ENCODE data around the gene C14orf180. TPM values are rescaled to one million over a fixed set of nuclear protein-coding genes. Genes with fewer than 3 reads are reported as not detected.

C14orf180 gene
- total and polyA plus RNA-seq, 10 of the 15 experiments (the other 5 are each of a cell fraction or from before 2014, with no cell fraction given), result not detected

DNA sequence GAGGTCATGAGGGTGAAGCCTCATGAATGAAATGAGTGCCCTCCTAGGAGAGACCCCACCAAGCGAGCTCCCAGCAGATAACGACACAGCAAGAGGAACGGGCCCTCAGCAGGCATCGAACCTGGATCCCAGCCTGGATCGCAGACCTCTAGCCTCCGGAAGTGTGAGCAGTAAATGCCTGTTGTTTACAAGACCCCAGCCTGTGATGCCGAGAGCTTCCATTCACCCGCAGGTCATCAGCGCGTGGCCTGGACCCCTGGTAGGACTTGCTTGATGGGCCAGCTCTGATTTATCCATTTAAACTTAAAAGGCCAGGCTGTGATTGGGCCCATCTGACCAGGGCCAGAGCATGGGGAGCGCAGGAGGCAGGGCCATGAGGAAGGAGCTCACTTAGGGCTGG lies 18.0 kb downstream of the C14orf180 start:
- Histone ChIP-seq H4K20me1 (ENCODE audit: control insufficient read depth, insufficient read depth) (no peaks in the 10 kb centered on the region), H3K9ac (ENCODE audit: control insufficient read depth, insufficient read depth, low read length) (no peak overlapping the region), H3K27ac (ENCODE audit: control insufficient read depth, insufficient read depth) (no peak overlapping the region), H2AFZ (ENCODE audit: control insufficient read depth, low read depth, low read length) (no peak overlapping the region), H3K4me3 (no peak overlapping the region), H3K36me3 (ENCODE audit: control insufficient read depth in 2 of 2, insufficient read depth in 2 of 2, low read length in 1 of 2) (no peaks in the 10 kb centered on the region), H3K9me3 (replicated peaks; ENCODE audit: control insufficient read depth, insufficient read depth, low read length) (no peaks in the 10 kb centered on the region), H3K79me2 (ENCODE audit: control insufficient read depth, insufficient read depth, low read length) (no peaks in the 10 kb centered on the region), H3K4me2 (ENCODE audit: control insufficient read depth, insufficient read depth) (no peak overlapping the region), H3K27me3 (replicated peaks in 1 of 2; ENCODE audit: control insufficient read depth in 2 of 2, insufficient read depth in 2 of 2, low read length in 1 of 2) (no peaks in the 10 kb centered on the region; a peak in 1 of 4 replicates), H3K4me1 (ENCODE audit: control insufficient read depth, insufficient read depth, low read length) (no peaks in the 10 kb centered on the region)
- RAD21 ChIA-PET (ENCODE audit: unreplicated experiment), result no interaction called here
- POLR2A ChIA-PET, result no interaction called here
- in situ Hi-C loops (cut with MboI), result no loop called here
- ATAC-seq, result no peak
- CTCF ChIA-PET, result no interaction called here
- intact Hi-C loops (cut with micrococcal nuclease; ENCODE audit: unreplicated experiment), result no loop called here
- SMC1A ChIA-PET (ENCODE audit: uncharacterized antibody, unreplicated experiment), result no interaction called here
- 68% methylated on average over 11 of the region's 11 CpGs for WGBS (ENCODE audit: insufficient coverage, insufficient replicate concordance, low lambda C conversion rate, missing lambda C conversion rate)
- TF ChIP-seq SREBF1 (IDR thresholded peaks at IDR 0.05; ENCODE audit: low read length), result no peak
- no peak for TF ChIP-seq SMAD5 (IDR thresholded peaks at IDR 0.05; ENCODE audit: low read depth)
- TF ChIP-seq SKIL (IDR thresholded peaks at IDR 0.05; ENCODE audit: low read depth, poor library complexity, severe bottlenecking), result no peak
- no peak for TF ChIP-seq CUX1 (IDR thresholded peaks at IDR 0.05; ENCODE audit: insufficient replicate concordance, low read depth, low read length)
- TF ChIP-seq MYB (IDR thresholded peaks at IDR 0.05; ENCODE audit: borderline replicate concordance, low read depth, low read length), result no peak
- no peak for TF ChIP-seq BCL3 (IDR thresholded peaks at IDR 0.05; ENCODE audit: borderline replicate concordance, insufficient read depth, low read depth, low read length, poor library complexity, severe bottlenecking)
- TF ChIP-seq DPF2 (IDR thresholded peaks at IDR 0.05), result no peak
- TF ChIP-seq SRF (IDR thresholded peaks at IDR 0.05; ENCODE audit: low read depth in 2 of 2, low read length in 2 of 2), result no peak
- no peak for TF ChIP-seq BACH1 (IDR thresholded peaks at IDR 0.05; ENCODE audit: borderline replicate concordance)
- no peak for TF ChIP-seq CHD2 (IDR thresholded peaks at IDR 0.05; ENCODE audit: borderline replicate concordance, low read depth, low read length)
- FAIRE-seq, result no peak
- no peak for DNase-seq (ENCODE audit: low read depth, low spot score)
- BruUV-seq (replicated peaks), result no TSS peak

Measured in GM12878 (cell line).